Adrenal gland (tissue), 5 donors: ENCODE data around the gene SLC1A5.

Experiments
- POLR2A ChIP-seq, 2 donors: fragments of 450-650 bp; IDR thresholded peaks; one replicate each; pipeline ENCODE4 v1.6.1; 2017; ENCODE audit warnings: antibody characterized with exemption in 2 of 2, mild to moderate bottlenecking in 2 of 2, moderate library complexity in 1 of 2
- TF ChIP-seq, protein P1 (sequence below), 6 experiments: fragments of 450-650 bp in 4 of 6; fragments of 200-600 bp in 2 of 6; sonication (generic) in 1 of 6; IDR thresholded peaks; 1 replicate in 5 of 6; 2 replicates in 1 of 6; pipeline versions ENCODE4 v1.5.1 to v1.8.0; 2016 to 2021; ENCODE audit warnings: antibody characterized with exemption in 6 of 6, mild to moderate bottlenecking in 2 of 6, moderate library complexity in 1 of 6
- donor health status: DM: no; HTN: no; CAD: no.

GRCh38 chr19:46788262-46788967 is at the start of gene SLC1A5:
- TF ChIP-seq POLR2A (IDR thresholded peaks at IDR 0.05), result peak; percentile 80 to 88
- TF ChIP-seq, protein P1, sequence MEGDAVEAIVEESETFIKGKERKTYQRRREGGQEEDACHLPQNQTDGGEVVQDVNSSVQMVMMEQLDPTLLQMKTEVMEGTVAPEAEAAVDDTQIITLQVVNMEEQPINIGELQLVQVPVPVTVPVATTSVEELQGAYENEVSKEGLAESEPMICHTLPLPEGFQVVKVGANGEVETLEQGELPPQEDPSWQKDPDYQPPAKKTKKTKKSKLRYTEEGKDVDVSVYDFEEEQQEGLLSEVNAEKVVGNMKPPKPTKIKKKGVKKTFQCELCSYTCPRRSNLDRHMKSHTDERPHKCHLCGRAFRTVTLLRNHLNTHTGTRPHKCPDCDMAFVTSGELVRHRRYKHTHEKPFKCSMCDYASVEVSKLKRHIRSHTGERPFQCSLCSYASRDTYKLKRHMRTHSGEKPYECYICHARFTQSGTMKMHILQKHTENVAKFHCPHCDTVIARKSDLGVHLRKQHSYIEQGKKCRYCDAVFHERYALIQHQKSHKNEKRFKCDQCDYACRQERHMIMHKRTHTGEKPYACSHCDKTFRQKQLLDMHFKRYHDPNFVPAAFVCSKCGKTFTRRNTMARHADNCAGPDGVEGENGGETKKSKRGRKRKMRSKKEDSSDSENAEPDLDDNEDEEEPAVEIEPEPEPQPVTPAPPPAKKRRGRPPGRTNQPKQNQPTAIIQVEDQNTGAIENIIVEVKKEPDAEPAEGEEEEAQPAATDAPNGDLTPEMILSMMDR (IDR thresholded peaks at IDR 0.05), result no peak
